Ovary (tissue), 3 donors: ENCODE results near the gene CASP9.

Source experiments
- POLR2A ChIP-seq: fragments of 450-650 bp; IDR thresholded peaks from one replicate; pipeline ENCODE4 v1.6.1; 2017; ENCODE audit warnings: antibody characterized with exemption, mild to moderate bottlenecking, moderate library complexity
- TF ChIP-seq, protein P1 (sequence below), 3 donors: fragments of 450-650 bp in 2 of 3; fragments of 200-600 bp in 1 of 3; IDR thresholded peaks; one replicate each; pipeline versions ENCODE4 v1.5.1 to v1.8.0; 2016 to 2022; ENCODE audit warnings: antibody characterized with exemption in 3 of 3, mild to moderate bottlenecking in 1 of 3
- donor health status: DM: no; HTN: no; CAD: no.

DNA sequence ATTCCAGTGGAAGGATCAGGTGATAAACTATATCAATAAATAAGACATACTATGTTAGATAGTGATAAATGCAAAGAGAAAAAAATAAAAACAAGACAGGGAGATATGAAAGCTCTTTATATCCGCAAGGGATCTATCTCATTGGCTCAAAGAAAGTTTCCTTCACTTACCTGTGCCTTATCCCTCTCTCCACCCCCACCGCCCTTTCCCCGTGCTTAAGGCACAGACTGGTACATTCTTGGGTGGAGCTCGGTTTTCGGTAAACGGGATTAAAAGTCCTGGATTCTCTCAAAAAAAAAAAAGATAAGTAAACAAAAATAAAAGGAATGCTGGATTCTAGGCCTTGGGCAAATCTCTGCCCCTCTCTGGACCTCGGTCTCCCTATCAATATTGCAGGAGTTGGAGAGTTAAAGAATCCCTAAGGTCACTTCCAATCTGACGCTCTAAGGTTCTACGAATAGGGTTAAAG is 2.0 kb upstream of the CASP9 start:
- TF ChIP-seq POLR2A, result no peak
- TF ChIP-seq, protein P1, sequence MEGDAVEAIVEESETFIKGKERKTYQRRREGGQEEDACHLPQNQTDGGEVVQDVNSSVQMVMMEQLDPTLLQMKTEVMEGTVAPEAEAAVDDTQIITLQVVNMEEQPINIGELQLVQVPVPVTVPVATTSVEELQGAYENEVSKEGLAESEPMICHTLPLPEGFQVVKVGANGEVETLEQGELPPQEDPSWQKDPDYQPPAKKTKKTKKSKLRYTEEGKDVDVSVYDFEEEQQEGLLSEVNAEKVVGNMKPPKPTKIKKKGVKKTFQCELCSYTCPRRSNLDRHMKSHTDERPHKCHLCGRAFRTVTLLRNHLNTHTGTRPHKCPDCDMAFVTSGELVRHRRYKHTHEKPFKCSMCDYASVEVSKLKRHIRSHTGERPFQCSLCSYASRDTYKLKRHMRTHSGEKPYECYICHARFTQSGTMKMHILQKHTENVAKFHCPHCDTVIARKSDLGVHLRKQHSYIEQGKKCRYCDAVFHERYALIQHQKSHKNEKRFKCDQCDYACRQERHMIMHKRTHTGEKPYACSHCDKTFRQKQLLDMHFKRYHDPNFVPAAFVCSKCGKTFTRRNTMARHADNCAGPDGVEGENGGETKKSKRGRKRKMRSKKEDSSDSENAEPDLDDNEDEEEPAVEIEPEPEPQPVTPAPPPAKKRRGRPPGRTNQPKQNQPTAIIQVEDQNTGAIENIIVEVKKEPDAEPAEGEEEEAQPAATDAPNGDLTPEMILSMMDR (IDR thresholded peaks at IDR 0.05), result no peak
